ENCODE results near the gene MAGI1.

DNA sequence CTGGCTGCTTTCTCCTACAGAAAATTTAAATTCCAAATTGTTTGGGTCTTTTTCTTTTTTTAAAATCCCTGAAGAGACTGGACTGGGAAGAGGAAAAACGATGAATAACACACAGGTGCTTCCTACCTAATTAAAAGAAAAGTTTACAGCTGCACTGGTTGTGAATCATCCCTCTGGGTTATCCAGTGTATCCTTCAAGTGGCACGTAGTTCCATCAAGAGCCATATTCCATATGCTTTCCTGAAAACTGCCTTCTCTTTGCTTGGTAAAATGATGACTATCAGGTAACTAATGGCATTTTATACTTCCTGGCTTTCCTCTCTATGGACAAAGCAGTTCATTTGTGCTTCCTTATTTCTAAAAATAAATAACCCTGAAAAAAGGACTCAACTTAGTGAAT lies 123.2 kb downstream of the MAGI1 start:
- TF ChIP-seq, protein P1, sequence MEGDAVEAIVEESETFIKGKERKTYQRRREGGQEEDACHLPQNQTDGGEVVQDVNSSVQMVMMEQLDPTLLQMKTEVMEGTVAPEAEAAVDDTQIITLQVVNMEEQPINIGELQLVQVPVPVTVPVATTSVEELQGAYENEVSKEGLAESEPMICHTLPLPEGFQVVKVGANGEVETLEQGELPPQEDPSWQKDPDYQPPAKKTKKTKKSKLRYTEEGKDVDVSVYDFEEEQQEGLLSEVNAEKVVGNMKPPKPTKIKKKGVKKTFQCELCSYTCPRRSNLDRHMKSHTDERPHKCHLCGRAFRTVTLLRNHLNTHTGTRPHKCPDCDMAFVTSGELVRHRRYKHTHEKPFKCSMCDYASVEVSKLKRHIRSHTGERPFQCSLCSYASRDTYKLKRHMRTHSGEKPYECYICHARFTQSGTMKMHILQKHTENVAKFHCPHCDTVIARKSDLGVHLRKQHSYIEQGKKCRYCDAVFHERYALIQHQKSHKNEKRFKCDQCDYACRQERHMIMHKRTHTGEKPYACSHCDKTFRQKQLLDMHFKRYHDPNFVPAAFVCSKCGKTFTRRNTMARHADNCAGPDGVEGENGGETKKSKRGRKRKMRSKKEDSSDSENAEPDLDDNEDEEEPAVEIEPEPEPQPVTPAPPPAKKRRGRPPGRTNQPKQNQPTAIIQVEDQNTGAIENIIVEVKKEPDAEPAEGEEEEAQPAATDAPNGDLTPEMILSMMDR (IDR thresholded peaks at IDR 0.05 in 8 of 11, conservative IDR thresholded peaks at IDR 0.05 in 3 of 11), result no peak
- no peak for TF ChIP-seq POLR2AphosphoS5 (IDR thresholded peaks at IDR 0.05)
- no peak for TF ChIP-seq POLR2A (IDR thresholded peaks at IDR 0.05)
